Caki2 (cell line): Measurements from ENCODE around the gene USP10. TPM values are rescaled to one million over a fixed set of nuclear protein-coding genes. Genes with fewer than 3 reads are reported as not detected.

ENCODE experiments used
- DNase-seq: peaks from one replicate; pipeline ENCODE4 v3.0.0-alpha.2; 2015; ENCODE audit warnings: low read depth
- in situ Hi-C: cut with HindIII; loops from 2 replicates; pipeline ENCODE4 v1.10.0; 2016; ENCODE audit warnings: low sequenced_read_pairs, low pct_unique_long_range_greater_than_20kb, mixed read lengths
- total RNA-seq: library from RNA; depleted of rRNA; stranded (reverse); fragments of >200 nt; shearing (Covaris generic); gene quantifications from 2 replicates; pipeline ENCODE4 v1.2.3, GENCODE V29; 2014; ENCODE audit warnings: low replicate concordance; rRNA removed

USP10 gene
- total RNA-seq, 1 experiment from 2014 or later = 45.3 TPM

- DNase-seq = no peak
- in situ Hi-C loops = no loop called here
Measured at GRCh38 chr16:84821179-84821578, 121.4 kb downstream of the USP10 start.

DNA sequence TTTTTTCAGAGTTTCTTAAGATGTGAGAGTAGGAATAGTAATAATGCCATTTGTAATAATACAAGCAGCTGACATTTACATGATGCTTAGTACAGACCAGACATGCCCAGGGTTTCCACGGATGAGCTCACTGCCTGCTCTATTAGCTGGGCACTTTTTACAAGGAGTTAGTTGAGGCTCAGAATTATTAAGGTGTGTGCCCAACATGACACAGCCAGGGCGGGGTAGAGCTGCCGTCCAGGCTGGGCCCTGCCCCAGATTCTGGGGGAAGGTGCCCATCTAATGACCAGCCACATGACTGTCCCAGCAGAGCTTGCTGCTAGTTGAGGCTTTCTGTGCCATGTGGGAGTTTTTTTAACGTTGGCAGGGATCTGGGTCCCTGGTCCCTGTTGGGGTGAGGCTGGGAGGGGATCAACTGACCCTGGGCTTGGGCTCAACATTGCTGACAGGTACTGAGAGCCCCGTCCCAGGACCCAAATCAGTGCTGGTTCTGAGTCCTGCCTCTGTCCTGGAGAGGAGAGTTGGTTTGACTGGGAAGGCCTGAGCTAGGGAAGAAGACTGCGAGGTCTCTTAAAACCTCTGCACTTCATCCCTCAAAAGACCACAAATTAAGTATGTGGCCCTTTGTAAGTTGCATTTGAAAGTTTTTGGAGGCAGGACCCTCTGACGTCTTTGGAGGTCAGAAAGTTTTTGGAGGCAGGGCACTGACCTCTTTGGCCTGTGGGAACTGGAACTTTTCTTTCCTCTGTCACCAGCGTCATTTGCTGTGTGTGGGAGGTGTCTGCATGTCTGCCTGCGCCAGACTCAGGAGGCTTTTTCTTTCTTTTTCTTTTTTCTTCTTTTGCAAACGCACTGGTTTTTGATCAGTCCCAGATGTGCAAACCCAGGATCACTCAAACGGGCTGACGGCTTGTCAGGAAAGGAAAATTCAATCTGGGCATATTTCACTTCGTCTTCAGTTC, 122.2 kb downstream of the USP10 start:
- no peak for DNase-seq
- in situ Hi-C loops = no loop called here

DNA sequence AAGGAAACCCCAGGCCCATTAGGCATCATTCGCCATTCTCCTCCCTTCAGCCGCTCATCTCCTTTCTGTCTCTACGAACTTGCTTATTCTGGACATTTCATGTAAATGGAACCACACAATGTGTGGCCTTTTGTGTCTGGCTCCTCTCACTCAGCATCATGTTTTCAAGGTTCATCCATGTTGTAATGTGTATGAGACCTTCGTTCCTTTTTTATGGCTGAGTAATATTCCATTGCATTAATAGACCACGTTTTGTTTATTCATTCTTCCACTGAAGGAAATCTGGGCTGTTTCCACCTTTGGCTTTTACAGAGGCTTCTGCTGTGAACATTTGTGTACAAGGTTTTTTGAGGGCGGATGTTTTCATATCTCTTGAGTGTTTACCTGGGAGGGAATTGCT, 123.2 kb downstream of the USP10 start:
- in situ Hi-C loops = no loop called here
- no peak for DNase-seq

DNA sequence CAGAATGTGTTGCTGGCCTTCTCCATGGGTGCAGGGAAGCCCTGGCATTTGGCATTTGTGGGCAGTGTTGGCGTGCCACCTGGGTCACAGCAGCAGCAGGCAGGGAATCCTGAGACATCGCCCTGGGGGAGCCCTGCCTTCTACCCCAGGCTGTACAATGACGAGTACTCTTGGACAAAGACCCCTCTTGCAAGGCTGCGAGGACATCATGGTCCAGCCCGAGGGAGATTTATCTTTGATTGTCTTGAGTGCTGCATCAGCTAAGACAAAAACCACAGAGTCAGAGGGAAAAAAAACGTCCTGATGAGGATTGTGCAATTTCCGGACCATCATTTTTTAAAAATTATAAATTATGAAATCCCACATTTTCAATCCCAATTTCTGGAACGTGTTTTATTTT, 123.7 kb downstream of the USP10 start:
- in situ Hi-C loops = no loop called here
- no peak for DNase-seq

- in situ Hi-C loops = no loop called here
Measured at GRCh38 chr16:84823926-84824325, 124.1 kb downstream of the USP10 start.

GRCh38 chr16:84825896-84826557, 126.2 kb downstream of the USP10 start:
- in situ Hi-C loops = no loop called here
- no peak for DNase-seq

More at GRCh38 chr16:84823926-84824325, 124.1 kb downstream of the USP10 start:
- DNase-seq = no peak

- in situ Hi-C loops = no loop called here
- DNase-seq = no peak
Measured at GRCh38 chr16:84826558-84826941, 126.8 kb downstream of the USP10 start.

- DNase-seq = no peak
- in situ Hi-C loops = no loop called here
Measured at GRCh38 chr16:84827131-84827574, 127.4 kb downstream of the USP10 start.

DNA sequence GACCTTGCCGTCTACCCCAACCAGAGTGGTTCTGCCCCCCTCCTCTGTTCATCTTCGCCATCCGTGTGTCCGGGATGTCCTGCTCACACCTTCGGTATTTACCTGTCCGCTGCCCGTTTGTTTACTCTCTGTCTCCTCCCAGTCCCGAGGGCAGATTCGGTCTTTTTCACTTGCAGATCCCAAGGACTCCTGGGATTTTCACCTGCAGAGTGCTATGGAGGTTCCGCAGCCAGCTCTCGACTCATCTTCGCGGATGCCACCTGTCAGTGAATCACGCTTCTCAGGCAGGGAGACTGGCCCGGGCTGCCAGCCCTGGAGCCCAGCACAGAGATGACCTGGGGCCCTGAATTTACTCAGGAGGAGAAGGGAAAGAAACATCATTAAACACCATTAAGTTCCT, 128.1 kb downstream of the USP10 start:
- in situ Hi-C loops = no loop called here
- no peak for DNase-seq

GRCh38 chr16:84828322-84828721, 128.5 kb downstream of the USP10 start:
- no peak for DNase-seq
- in situ Hi-C loops = no loop called here

Other genes starting within 250 kb of the USP10 start
- 28.7 and 37.2 TPM in 2 replicates for gene MEAK7, start 195.3 kb upstream of the USP10 start, total RNA-seq
- gene COTL1, start 81.9 kb upstream of the USP10 start, total RNA-seq = 294 and 317 TPM in 2 replicates
- gene KLHL36, start 51.5 kb upstream of the USP10 start, total RNA-seq = 48.2 and 56.6 TPM in 2 replicates
- gene CRISPLD2, start 120.0 kb downstream of the USP10 start, total RNA-seq = 0.84 and 5.1 TPM in 2 replicates